Measurements from ENCODE around the gene LYPLAL1. TPM values are rescaled to one million over a fixed set of nuclear protein-coding genes. Genes with fewer than 3 reads are reported as not detected.

Gene LYPLAL1
- total and polyA plus RNA-seq, 2 of the 4 experiments (the other 2 are of a cell fraction), result 4.8 to 7.5 TPM

DNA sequence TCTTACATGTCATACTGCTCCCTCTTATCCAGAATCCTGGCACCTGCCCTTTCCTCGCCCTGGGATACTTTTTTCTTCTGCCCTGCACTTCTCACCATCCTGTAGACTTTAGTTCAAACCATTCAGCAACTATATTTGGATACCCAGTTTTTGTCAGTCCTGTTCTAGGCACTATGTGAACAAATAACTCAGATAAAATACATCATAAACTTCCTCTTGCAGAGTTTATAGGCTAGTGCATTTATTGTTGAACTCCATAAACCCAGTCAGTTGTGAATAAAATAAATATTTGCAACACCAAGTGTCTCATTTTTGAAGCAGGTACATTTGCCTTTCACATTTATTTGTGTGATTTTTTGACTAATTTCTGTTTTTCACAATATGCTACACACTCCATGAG is 4.3 kb downstream of the LYPLAL1 start:
- in situ Hi-C loops (cut with MboI; ENCODE audit: low sequenced_read_pairs), result loop anchor here (10.0 kb wide), 1 partner anchor 833 kb away; the partner anchor contains the start of gene TGFB2
- Histone ChIP-seq H3K9me1 (ENCODE audit: insufficient read depth, low read length) (no peaks in the 10 kb centered on the region), H2BK5ac (ENCODE audit: low read depth, low read length, poor library complexity, severe bottlenecking) (no peak overlapping the region), H3K4me1 (ENCODE audit: control insufficient read depth, insufficient read depth, low read length) (peaks cover 6% of the 10 kb centered on the region), H3K27me3 (ENCODE audit: control insufficient read depth, insufficient read depth, low read length) (no peaks in the 10 kb centered on the region), H4K91ac (ENCODE audit: insufficient read depth, low read depth, low read length) (no peak overlapping the region), H2AFZ (replicated peaks; ENCODE audit: low read length, poor library complexity) (no peak overlapping the region), H3K4me3 (ENCODE audit: insufficient read depth, low read depth, low read length) (no peak overlapping the region), H3K36me3 (ENCODE audit: control insufficient read depth, insufficient read depth, low read length) (peaks cover 6% of the 10 kb centered on the region), H3K23ac (ENCODE audit: low read depth, low read length) (no peak overlapping the region), H2AK5ac (ENCODE audit: low read depth, low read length) (no peak overlapping the region), H3K4ac (ENCODE audit: low read depth, low read length) (no peak overlapping the region), H3K56ac (ENCODE audit: extremely low read depth, insufficient read depth, low read length) (no peak overlapping the region), H3K27ac (ENCODE audit: insufficient read depth, low read length) (no peak overlapping the region), H2BK20ac (ENCODE audit: low read depth, low read length) (no peak overlapping the region), H3K9me3 (ENCODE audit: control insufficient read depth, insufficient read depth, low read length) (no peaks in the 10 kb centered on the region), H4K5ac (ENCODE audit: low read depth, low read length) (no peak overlapping the region), H2BK15ac (ENCODE audit: low read depth, low read length) (no peak overlapping the region), H2AK9ac (replicated peaks; ENCODE audit: low read depth, low read length, poor library complexity) (no peak overlapping the region), H3K9ac (ENCODE audit: low read depth, low read length) (no peak overlapping the region), H3K4me2 (ENCODE audit: low read depth, low read length) (no peak overlapping the region), H3K18ac (ENCODE audit: low read depth, low read length) (no peak overlapping the region; the same call in 1 of the 2 replicates), H4K8ac (ENCODE audit: low read depth in 2 of 2, low read length in 2 of 2) (no peak overlapping the region), H4K20me1 (ENCODE audit: insufficient read depth, low read length) (no peaks in the 10 kb centered on the region), H2BK120ac (ENCODE audit: low read depth, low read length) (no peak overlapping the region), H3K14ac (replicated peaks; ENCODE audit: low read depth, low read length) (no peak overlapping the region), H3K79me1 (ENCODE audit: low read depth in 1 of 2, low read length in 2 of 2) (peaks cover 12 to 24% of the 10 kb centered on the region in 2 experiments)
- POLR2A ChIA-PET (ENCODE audit: unreplicated experiment), result no interaction called here
- no TSS peak for BruUV-seq (replicated peaks)
- ATAC-seq (ENCODE audit: low read depth), result no peak
- TF ChIP-seq POLR2A (IDR thresholded peaks at IDR 0.05; ENCODE audit: low read depth, low read length) (no peak), SMC3 (IDR thresholded peaks at IDR 0.05; ENCODE audit: low read depth, low read length) (no peak), RFX5 (IDR thresholded peaks at IDR 0.05; ENCODE audit: low read depth, low read length) (no peak), MAFK (IDR thresholded peaks at IDR 0.05; ENCODE audit: low read depth, low read length) (no peak), USF2 (IDR thresholded peaks at IDR 0.05; ENCODE audit: low read depth, low read length) (no peak), CEBPB (IDR thresholded peaks at IDR 0.05; ENCODE audit: low read depth, low read length) (no peak), MXI1 (IDR thresholded peaks at IDR 0.05; ENCODE audit: borderline replicate concordance, low read depth, low read length) (no peak), CHD1 (IDR thresholded peaks at IDR 0.05; ENCODE audit: low read depth, low read length) (no peak)
- TF ChIP-seq, protein P1, sequence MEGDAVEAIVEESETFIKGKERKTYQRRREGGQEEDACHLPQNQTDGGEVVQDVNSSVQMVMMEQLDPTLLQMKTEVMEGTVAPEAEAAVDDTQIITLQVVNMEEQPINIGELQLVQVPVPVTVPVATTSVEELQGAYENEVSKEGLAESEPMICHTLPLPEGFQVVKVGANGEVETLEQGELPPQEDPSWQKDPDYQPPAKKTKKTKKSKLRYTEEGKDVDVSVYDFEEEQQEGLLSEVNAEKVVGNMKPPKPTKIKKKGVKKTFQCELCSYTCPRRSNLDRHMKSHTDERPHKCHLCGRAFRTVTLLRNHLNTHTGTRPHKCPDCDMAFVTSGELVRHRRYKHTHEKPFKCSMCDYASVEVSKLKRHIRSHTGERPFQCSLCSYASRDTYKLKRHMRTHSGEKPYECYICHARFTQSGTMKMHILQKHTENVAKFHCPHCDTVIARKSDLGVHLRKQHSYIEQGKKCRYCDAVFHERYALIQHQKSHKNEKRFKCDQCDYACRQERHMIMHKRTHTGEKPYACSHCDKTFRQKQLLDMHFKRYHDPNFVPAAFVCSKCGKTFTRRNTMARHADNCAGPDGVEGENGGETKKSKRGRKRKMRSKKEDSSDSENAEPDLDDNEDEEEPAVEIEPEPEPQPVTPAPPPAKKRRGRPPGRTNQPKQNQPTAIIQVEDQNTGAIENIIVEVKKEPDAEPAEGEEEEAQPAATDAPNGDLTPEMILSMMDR (conservative IDR thresholded peaks at IDR 0.05; ENCODE audit: low read depth, low read length), result no peak
- TF ChIP-seq, protein P2, sequence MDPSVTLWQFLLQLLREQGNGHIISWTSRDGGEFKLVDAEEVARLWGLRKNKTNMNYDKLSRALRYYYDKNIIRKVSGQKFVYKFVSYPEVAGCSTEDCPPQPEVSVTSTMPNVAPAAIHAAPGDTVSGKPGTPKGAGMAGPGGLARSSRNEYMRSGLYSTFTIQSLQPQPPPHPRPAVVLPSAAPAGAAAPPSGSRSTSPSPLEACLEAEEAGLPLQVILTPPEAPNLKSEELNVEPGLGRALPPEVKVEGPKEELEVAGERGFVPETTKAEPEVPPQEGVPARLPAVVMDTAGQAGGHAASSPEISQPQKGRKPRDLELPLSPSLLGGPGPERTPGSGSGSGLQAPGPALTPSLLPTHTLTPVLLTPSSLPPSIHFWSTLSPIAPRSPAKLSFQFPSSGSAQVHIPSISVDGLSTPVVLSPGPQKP (IDR thresholded peaks at IDR 0.05; ENCODE audit: borderline replicate concordance, low read depth, low read length), result no peak
- WGBS, 2 experiments (ENCODE audit: extremely low coverage in 2 of 2, insufficient read length in 1 of 2), result 80% methylated on average over 1 of the region's 1 CpG; no CpG with 5 or more reads in 1 of the 2 experiments
- dilution Hi-C loops (cut with HindIII; ENCODE audit: low sequenced_read_pairs, unreplicated experiment), result no loop called here
- CTCF ChIA-PET, result interaction anchor here (0.5 kb wide), 1 partner anchor 300 kb away, joined by 3 read pairs; no protein-coding TSS in a partner anchor
- no peak for DNase-seq
- intact Hi-C loops (cut with micrococcal nuclease), result loop anchor here (10.0 kb wide), 1 partner anchor 643 kb away; no protein-coding TSS in a partner anchor

Data from IMR-90 (cell line).